NCI-H510A treated with DMSO at 0.1 percent for 48 hours (cell line): Measurements from ENCODE around the gene LARP1.
"Not testable (repeated sequence)": the region's sequence is repeated elsewhere in the genome, so short reads cannot be mapped to it uniquely, and the experiment has no call there.

Source experiments
- DNase-seq: peaks from one replicate; lab custom pipeline; 2025; lab: John Stamatoyannopoulos, UW

Gene LARP1

DNA sequence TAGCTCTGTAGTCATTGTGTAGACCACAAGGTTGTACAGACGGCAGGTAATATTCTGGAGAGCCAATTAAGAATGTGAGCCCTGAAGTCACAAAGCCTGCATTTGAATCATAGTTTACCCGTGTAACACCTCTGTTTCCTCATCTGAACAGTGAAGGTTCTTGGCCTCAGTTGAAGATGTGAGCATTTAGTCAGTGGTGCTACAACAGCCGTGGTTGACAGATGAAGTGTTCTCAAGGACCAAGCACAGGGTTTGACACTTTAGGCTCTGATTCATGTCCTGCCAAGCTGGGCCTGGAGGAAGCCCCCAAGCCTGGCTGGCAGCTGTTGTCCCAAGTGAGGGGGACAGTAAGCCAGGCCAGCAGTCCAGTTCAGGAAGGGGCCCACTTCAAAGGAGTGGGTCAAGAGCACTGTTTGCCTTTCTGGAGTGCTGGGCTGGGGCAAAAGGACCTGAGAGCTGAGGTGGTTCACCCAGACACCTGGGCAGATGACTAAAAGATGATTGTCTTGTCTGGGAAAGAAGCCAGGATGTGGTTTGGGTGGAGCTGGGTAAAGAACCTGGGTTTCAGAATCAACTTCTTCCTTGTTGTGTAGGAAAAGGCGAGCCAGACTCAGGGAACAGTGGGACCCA lies 74.5 kb downstream of the LARP1 start:
- peak; percentile 69 for DNase-seq

DNA sequence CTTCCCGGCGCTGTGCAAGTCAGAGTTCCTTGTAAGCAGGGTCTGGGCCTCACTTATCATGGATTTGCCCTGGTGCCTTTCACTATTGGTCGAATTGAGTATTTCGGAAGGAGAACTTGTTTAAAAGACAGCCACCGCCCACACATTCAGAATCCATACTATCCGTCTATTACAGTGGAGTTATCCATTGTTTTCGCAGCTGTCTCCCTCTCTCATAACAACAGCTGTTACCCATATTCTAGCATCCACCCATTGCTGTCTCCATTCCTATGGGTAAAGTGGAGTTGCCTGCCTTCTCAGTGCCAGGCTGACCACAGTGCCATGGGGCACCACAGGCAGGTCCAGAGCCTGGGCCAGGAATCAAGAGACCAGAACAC lies 75.0 kb downstream of the LARP1 start:
- DNase-seq, result peak; percentile 69

DNA sequence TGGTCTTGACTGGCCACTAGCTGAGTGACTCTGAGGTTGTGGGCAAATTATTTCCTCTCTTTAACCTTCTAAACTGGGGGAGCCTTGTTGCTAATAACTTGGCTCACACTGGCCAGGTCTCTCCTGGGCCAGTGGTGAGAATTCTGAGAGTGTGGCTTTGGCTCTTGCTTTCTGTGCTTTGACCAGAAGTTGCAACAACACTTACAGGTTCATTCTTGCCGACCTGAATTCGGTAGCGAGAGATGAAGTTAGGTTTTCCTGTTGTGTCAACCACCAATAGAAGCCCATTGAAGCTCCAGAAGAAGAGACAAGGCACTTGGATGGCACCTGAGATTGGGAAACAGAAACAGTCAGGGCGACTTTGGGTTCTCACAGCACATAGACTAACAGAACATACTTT lies 75.4 kb downstream of the LARP1 start:
- no peak for DNase-seq

DNA sequence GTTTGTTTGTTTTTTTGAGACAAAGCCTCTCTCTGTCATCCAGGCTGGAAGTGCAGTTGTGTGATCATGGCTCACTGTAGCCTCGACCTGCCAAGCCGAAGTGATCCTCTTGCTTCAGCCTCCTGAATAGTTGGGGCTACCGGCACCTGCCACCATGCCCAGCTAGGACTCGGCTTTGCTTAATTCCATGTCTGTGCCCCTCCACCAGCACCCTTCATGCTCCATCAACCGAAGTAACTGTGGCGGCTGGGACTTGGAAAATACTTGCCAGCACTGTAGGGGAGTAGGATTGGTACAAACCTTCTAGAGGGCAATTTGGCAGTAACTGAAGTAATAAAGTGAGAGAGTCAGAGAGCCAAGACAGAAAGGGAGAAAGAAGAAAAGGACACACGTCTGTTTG lies 76.3 kb downstream of the LARP1 start:
- DNase-seq, result no peak

DNA sequence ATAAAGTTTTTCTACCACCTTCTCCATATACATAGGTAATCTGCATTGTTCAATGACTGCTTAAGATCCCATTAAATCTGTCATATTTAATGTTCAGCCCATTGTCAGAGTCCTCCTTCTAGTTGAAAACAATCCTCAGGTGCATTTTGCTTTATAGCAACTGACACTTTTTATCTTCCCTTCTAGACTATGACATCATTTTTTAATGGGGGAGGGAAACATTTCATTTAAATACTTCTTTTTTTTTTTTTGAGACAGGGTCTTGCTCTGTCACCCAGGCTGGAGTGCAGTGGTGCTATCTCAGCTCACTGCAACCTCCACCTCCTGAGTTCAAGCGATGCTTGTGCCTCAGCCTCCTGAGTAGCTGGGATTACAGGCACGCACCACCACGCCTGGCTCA lies 77.6 kb downstream of the LARP1 start:
- DNase-seq, result not testable (repeated sequence)

DNA sequence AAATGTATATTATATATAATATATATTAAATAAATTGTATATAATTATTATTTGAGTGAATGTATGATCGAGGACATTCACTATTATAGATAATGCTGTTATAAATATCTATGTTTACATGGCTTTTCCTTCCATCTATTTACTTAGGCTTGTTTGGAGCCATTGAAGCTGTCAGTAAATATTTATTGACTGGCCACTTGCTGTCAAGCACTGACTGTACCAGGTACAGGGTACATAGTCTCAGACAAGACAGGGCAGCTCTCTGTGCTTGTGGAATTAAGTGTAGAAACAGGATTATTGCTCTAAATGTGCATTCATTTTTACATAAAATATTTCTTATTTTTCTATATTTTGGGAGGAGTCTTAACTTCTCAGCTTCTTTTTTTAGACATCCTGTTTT lies 78.9 kb downstream of the LARP1 start:
- DNase-seq, result peak; percentile 44

DNA sequence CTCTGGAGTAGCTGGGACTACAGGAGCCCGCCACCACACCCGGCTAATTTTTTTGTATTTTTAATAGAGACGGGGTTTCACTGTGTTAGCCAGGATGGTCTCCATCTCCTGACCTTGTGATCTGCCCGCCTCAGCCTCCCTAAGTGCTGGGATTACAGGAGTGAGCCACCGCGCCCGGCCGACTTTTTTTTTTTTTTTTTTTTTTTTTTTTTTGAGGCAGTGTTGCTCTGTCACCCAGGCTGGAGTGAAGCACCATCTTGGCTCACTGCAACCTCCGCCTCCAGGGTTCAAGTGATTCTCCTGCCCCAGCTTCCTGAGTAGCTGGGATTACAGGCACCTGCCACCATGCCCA lies 80.5 kb downstream of the LARP1 start:
- not testable (repeated sequence) for DNase-seq

DNA sequence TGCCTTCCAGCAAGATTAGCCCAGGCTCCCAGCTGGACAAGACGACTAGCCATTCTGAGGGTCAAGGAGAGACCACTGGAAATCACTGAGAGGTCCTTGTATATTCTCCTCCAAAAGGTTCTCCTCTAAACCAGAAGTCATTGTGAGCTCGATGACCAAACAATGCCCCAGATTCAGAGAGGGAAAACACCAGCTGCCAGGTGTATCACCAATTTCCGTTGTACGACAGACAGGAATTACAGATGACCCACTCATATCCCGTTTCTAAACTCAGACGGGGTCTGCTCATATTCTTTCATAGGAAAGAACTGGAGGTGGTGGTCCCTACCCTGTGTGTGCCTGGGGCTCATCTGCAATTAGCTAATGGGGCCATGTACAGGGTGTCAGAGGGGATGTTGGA lies 81.0 kb downstream of the LARP1 start:
- no peak for DNase-seq

DNA sequence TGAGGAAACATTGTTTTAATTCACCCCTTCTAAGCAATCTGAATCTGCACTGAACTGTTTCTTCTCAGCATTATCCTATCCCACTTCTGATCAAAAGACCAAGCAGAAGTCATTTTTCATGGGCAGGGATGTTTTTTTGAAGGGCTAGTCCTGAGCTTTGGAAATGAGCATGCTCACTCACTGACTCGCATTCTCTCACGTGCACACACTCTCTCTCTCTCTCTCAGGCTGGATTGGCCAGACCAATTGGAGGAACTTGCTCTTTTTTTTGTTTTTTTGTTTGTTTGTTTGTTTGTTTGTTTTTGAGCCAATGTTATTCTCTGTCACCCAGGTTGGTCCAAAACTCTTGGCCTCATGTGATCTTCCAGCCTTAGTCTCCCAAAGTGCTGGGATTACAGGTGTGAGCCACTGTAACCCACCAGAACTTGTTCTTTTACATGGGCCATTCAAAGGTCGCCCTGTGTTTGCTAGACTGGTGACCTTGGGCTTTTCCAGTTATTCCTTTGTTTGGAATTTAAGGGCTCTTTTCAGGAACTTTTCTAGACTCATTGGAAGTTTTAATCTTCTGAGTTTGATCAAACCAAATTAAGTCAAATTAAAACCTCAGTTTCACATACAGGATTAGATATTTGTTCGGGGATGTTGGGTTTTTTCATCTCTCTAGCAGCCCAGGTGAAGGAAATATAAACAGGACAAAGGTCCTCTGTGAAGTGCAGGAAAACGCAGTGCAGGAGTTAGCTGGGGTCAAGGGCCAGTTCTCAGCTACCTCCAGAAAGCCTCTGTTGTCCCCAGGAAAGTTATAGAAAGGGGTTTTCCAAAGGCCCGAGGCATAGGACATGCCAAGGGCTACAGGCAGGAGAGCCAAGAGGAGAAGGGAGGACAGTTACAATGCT lies 82.1 kb downstream of the LARP1 start:
- DNase-seq, result no peak

DNA sequence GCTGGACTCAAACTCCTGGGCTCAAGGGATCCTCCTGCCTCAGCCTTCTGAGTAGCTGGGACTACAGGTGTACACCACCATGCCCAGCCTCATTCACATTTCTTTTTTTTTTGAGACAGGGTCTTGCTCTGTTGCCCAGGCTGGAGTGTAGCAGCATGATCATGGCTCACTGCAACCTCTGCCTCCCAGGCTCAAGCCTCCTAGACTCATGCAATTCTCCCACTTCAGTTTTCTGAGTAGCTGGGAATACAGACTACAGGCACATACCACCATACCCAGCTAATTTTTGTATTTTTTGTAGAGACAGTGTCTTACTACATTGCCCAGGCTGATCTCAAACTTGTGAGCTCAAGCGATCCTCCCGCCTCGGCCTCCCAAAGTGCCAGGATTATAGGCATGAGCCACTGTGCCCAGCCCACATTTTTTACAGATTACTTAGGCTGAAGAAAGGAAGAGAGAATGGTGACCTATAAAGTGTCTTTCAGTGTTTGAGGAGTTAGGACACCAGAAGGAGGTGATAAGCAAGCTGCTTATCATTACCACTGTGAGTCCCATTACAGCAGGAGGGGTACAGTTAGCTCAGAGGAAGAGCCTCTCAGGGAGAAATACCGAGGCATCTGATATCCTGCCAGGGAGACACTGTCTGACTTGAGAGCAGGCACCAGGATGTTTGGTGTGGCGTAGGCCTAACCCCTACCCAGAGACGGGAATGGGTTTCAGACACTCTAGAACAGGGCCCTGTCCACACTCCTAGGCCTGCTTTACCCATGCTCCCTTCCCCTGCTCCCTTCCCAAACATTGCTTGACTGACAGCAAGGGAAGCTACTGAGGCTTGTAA lies 85.5 kb downstream of the LARP1 start:
- DNase-seq, result no peak

DNA sequence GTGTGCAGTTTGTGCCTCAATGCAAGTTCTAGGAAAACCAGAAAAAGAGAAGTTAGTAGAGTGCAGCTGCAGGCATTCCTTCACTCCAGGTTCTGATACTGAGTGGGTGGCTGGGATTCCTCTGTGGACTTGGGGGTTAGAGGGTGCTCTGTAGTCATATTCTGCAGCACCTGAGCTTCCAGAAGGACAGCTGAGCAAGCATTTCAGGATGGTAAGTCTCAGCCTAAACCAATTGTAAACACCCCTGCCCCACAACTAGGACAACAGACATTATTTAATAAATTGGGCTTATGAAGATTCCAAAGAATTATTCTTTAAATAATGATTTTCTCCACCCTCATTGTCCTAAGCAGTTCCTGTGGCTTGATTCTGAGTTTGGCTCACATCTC lies 86.1 kb downstream of the LARP1 start:
- DNase-seq, result no peak

DNA sequence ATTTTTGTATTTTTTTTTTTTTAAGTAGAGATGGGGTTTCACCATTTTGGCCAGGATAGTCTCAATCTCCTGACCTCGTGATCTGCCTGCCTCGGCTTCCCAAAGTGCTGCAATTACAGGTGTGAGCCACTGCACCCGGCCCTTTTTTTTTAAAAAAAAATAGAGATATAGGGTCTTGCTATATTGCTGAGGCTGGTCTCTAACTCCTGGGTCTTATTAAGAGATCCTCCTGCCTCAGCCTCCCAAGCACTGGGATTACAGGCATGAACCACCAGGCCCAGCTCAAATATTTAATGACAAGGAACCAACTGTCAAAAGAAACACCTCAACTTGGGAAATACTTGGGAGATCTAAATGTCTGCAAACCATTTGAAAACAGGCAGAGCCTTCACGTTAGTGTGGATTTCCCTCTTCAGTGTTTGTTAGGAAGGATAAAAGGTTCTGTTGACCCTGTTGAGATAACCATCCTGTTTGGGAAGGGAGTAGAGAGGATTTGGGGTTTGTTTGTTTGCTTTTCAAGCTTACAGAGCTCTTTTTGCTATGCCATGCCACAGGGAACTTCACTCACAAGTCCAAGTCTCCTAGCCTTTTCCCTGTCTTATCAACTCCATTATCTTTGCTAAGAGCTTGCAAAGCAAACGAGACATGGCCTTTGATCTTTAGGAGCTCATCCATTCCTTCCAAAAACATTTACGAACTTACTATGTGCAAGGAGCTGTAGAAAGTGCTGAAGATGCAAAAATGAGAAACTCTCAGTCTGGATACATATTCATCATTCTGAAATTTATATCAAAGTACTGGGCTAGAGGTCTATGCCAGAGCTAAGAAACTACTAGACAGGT lies 87.7 kb downstream of the LARP1 start:
- DNase-seq, result no peak

DNA sequence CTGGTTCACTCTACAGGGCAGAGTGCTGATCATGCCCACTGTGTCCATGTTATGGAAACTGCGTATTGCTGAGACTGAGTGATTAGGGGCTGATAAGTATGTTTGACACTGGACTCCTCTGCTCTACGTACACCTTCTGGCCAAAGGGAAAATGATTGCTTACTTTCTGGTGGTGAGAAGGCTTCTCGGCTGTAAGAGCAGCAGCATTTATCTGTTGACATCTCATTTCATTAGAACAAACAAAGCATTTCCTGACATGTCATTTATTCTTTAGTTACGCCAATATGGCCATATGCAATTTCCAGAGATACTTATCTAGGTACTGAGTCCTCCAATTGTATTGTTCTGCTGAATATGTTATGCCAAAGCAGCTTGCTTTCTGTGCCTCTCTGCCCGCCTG lies 89.6 kb downstream of the LARP1 start:
- peak; percentile 27 for DNase-seq

DNA sequence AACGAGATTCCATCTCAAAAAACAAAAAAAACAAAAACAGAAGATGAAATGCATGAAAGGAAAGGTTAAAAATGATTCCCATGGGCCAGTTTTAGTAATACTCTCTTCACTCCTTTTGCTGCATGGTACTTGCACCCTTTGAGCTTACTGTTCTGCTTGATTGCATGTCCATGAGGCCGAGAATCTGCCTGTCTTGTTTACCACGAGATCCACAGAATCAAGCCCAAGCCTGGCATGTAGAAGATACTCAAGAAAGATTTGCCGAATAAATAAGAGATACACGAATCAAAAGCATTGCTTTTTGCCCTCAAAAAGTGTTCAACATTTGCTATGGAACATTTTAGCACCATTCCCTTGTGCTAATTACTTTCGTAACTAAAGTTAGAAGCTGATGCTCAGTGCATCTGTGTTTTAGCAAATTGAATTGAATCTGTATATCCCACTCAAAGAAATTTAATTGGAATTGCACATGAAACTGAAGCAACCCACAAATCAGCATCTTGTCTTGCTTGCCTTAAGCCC lies 94.1 kb downstream of the LARP1 start:
- no peak for DNase-seq

DNA sequence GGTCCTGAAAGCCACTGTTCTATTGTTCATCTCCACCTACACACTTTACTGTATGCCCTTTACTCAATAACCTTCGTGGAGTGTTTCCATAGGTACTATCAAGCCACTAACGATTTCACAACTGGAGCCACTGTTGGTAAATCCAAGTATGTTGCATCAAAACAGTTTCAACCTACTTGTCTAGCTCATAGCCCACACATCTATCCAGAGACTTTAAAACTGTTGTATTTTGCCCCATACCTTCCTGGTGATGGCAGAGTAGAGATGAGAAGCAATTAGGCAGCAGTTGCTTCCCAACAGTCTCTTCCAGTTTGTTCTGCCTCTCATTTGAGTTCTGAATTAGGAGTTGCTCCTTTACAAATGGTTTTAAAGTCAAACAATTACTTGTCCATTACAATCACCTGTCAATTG lies 94.6 kb downstream of the LARP1 start:
- DNase-seq, result no peak

DNA sequence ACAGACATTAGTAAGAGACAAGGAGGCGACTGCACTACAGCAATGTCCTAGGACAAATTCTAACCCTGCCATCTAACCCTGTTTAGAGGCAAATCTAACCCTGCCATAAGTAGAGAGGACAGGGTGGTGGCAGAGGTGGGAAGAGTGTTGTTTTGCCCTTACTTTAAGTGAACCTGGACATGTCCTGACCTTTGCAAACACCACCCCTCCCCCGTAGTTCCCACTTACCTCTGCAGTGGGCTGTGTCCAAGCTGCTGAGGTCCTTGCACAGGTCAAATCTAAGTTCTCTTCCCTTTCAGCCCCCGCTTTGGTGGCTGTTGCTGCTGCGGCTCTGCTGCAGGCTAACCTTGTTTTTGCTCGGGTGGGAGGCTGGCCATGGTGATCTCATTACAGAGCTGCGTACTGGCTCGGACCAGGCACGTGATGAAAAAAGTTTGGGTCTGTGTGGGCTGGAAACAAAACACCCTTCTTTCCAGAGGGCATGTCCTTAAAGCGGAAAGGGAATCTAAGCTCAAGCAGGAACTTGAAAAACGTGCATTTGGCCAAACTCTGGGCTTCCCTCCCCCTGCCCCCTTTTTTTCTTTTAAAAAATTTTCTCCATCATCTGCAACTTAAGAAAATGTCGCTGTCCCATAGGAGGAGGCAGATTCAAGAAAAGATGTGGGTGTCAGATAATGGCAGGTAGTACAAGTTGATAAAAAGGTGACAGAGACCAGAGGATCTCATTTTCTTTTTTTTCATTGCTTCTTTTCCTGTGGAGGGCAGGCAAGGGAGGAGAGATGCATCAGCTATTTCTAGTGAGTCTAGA lies 95.3 kb downstream of the LARP1 start, which contains the start of gene FAXDC2:
FAXDC2 (minus strand) TSS at position 349 of the 808 bp plus-strand sequence. CDS start 12,425 bp downstream, outside the sequence.
- no peak for DNase-seq

DNA sequence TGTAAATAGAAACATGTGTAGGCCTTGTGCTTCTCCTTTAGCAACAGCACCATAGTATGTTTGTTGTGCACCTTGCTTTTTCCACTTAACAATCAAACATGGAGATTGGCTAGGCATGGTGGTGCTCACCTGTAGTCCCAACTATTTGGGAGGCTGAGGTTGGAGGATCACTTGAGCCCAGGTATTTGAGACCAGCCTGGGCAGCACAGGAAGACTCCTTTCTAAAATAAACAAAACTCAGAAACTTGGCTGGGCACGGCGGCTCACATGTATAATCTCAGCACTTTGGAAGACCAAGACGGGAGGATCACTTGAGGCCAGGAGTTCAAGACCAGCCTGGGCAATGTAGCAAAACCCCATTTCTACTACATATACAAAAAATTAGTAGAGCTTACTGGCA lies 96.2 kb downstream of the LARP1 start:
- no peak for DNase-seq

DNA sequence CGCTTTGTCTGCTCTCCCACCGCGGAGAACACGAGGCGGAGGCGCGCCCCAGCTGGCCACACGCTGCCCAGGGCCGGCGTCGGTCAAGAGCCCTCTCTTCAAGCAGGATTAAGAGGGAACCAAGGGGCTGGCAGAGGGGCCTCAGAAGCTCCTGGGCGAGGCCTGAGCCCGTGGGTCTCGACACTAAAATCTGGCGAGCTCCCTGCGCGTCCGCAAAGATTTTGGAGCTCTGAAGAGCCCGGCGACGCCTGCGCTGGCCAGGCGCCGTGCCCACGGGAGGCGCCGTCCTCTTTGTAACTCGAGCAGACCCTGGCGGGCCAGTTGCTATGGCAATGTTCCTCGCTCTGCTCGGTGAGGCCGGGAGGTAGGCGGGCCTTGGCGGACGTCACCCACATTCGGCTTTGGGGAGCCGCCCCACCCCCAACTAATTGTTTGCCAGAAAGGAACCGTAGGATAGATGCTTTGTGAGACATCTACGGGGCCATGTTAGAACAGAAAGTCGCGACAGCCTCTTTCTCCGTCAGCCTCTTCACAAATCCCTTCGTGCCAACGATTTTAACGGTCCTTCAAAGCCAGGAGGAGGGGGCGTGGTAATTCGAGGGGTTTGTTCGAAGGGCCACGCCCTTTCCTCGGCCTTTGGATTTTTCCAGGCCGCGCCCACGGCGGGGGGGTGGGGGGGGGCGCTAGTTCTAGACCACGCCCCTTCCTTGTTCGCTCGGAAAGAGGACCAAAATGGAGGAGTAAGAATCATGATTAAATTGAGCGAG lies 102.5 kb downstream of the LARP1 start:
- DNase-seq, result peak; percentile 89

DNA sequence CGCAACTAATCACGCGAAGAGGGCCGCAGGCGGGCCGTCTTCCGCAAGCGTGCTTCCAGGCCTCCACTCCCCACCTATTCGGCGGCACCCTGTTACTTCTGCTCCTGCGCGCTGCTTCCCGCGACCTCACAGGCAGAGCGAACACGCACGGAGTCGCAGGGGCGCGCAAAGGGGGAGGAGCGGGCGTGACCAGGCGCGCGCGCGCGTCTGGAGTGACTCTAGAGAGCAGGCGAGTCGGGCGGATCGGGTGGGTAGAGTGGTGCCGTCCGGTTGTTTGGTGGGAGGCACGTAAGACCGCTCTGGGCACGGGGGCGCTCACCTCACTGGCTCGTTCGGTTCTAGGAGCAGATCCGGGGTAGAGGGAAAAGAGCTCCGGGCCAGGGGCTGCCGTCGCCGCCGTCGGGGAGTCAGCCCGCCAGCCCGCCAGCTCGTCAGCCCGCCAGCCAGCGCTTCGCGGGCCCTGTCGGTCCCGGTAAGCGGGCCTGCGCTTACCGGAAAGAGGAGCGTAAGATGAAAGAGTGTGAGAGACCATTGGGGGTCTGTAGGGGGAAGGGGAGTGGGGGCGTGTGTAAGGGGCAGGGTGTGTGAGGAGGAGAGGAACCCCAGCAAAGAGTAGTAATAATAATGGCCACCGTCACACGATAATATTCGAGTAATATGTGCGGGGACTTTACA lies 103.3 kb downstream of the LARP1 start, which contains the start of gene CNOT8:
CNOT8 (plus strand) TSS at position 331 of the 675 bp plus-strand sequence. CDS start 4,652 bp downstream, outside the sequence.
- peak; percentile 82 for DNase-seq
